GM21529 (cell line): Measurements from ENCODE around the gene HNRNPA1.
"Not testable (repeated sequence)": the region's sequence is repeated elsewhere in the genome, so short reads cannot be mapped to it uniquely, and the experiment has no call there.

ENCODE experiments used
- ATAC-seq: cut with Tn5 transposase; IDR thresholded peaks from one replicate; pipeline ENCODE4 v1.9.1; 2021; ENCODE audit not compliant: unreplicated experiment

HNRNPA1 gene

DNA sequence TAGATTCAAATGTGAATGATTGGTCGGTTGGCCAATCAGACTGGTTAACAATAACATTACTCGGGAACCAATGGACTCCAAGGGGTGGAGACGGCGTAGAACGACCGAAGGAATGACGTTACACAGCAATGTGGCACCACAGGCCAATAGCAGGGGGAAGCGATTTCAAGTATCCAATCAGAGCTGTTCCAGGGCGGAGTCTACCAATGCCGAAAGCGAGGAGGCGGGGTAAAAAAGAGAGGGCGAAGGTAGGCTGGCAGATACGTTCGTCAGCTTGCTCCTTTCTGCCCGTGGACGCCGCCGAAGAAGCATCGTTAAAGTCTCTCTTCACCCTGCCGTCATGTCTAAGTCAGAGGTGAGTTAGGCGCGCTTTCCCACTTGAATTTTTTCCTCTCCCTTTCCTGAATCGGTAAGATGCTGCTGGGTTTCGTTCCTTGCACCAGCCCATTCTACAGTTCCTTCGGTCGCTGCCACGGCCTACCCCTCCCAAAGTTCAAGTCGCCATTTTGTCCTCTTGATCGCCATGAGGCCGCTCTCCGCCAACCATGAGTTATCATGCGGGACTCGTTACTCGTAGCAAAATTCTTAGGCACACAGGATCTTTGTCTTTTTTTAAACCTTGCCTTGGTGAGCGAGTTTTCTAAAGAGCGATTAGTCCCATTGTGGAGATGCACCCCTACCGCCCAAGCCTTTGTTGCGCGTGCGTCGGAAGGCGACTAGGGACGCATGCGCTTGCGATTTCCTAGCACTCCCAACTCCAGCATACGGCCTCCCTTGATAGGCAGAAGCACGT, at the start of gene HNRNPA1:
Gene HNRNPA1 (plus strand): TSS at position 259 of the 793 bp plus-strand sequence. CDS start 82 bp downstream, at position 341.
- ATAC-seq: peak; percentile 84

DNA sequence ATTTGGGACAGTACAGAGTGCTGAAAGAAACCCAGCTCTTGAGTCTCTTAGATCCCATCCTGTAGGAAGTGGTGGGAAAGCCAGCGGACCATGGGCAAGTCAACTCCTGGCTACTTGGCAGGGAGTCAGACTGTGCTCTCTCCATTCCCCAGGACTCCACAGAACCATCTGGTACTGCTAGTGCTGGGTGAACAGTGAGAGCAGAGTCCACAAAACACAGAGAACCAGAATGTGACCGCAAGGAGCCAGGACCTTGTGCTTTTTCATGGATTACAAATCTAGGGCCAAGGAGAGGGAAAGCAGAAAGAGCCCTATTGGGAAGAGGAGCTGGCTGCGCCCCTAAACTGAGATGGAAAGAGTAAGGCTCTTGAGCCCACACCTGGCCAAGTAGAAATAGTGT, 49.3 kb upstream of the HNRNPA1 start:
- not testable (repeated sequence) for ATAC-seq

DNA sequence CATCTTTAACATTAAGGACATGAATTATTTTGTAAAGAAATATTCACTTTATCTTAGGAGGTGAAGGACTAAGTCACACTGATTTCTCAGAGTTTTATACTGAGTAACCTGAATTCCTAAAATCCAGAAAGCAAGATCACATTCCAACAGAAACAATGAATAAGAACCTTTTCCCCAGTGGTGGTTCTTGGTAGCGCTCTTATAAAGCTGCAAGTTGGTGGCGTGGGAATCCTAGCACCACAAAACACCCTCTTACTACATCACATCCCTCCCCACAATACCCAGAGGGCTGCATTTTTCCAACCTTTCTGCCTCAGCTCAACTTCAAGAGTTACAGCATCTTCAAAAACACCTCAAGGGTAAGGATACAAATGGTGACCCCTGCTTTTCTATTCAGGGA, 47.7 kb upstream of the HNRNPA1 start:
- no peak for ATAC-seq

DNA sequence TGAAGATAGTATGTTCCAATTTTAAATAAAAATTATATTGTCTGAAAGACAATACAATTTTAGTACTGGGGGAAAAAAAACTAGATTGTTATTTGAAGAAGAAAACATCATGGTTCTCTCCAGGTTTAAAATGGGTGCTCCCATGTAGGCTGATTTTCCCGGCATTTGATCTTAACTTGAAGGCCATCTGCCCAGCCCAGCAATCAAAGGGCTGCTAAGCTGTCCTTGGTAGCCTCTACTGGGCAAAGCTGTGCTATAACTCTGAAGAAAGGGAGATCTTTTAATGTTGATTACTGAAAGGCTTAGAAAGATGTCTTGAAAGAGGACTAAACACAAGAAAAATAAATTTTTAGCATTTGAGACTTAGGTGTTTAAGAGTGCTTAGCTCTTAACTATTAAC, 42.0 kb upstream of the HNRNPA1 start:
- ATAC-seq: no peak

DNA sequence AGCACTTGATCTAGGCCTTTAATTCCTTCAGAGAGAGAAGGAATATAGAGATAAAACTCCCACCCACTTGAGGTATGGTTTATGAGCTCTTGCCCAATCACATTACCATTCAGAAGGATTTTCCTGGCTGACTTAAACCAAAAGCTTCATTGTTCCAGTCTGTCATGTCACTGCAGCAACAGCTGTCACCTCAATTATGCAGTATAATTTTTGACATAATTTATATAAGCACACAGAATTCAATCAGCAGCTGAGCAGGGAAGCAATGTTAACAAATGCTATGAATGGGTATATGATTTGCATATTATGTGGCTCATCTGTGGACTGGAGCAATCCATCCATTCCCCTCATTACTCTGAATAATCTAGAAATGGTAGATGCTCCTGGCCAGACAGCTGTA, 40.9 kb upstream of the HNRNPA1 start:
- ATAC-seq: no peak

DNA sequence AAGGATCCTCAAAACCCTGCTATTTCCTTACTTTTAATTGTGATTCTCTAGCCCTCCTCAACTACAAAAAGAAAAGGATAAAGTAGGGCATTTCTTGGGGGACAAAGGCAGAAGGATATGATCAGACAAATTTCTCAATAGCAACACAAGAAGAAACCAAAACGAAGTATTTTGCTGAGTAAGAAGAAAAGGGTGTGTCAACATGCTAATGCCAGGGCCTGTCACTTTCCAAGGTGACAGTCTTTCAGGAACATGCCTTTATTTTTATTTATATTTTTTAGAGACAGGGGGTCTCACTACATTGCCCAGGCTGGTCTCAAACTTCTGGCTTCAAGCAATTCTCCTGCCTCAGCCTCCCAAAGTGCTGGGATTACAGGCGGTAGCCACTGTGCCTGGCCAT, 40.4 kb upstream of the HNRNPA1 start:
- ATAC-seq: no peak

DNA sequence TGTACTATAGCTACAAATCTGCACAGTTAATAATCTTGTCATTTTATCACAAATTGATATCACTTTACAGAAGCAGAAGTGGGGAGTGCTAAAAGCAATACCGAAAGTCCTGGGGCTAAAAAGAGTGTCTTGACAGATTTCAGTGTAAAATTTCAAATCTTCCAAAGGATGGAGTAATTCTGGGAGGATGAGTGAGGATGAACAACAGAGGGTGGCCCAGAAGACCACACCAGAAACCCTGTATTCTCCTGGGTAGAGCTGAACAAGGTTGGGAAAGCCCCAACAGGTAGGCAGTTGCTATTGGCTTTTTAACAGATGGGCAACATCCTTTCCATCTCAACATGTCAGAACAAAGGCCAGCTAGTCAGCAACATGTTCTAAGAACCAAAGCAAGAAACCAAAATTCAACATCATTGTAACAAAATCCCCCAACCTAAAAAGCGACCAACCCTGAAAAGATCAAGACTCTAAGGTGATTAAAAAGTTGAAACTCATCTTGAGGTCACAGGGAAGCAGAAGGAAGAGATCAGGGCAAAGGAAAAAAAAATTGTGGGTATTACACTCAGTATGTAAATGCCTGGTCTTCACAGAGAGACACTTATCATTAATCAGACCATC, 39.4 kb upstream of the HNRNPA1 start:
- no peak for ATAC-seq

DNA sequence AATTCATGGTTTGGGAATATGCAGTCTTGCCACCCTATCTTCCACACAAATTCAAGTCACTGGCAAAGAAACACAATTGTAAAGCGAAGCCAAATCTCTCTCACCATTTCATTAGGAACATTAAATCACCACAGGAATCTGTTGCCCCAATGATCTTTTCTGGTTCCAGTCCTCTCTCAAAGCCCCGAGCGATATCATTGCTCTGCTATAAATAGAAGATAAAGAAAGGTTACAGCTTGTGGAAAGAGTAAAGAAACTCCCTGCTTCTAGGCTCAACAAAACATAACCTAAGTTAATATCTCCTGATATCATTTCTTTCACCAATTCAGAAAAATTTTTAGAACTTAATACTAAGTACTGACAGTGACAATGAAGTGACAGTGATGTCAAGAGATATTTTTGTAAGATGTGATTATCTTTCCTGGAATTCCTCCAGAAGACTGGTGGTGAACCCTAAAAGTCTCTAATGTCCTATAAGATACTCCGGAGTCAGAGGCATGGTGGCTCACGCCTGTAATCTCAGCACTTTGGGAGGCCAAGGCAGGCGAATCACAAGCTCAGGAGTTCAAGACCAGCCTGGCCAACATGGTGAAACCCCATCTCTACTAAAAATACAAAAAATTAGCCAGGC, 34.4 kb upstream of the HNRNPA1 start:
- no peak for ATAC-seq

DNA sequence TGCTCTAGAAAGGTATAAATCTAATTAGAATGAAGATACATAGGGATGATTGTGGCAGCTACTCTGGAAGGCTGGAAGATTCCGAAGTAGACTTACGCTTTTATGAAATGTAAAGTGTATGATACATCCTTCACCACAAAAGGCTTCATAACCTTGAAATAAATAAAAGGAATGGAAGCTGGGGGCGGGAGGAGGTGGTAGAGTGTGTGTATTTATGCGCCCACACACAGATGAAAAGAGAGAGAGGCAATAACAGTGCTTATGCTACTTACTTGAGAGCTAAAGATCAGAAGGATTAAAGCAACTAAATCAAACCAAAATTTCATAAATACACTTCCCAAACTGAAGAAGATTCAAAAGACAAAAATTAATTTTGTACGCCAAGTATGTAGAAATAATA, 31.0 kb upstream of the HNRNPA1 start:
- ATAC-seq: no peak

DNA sequence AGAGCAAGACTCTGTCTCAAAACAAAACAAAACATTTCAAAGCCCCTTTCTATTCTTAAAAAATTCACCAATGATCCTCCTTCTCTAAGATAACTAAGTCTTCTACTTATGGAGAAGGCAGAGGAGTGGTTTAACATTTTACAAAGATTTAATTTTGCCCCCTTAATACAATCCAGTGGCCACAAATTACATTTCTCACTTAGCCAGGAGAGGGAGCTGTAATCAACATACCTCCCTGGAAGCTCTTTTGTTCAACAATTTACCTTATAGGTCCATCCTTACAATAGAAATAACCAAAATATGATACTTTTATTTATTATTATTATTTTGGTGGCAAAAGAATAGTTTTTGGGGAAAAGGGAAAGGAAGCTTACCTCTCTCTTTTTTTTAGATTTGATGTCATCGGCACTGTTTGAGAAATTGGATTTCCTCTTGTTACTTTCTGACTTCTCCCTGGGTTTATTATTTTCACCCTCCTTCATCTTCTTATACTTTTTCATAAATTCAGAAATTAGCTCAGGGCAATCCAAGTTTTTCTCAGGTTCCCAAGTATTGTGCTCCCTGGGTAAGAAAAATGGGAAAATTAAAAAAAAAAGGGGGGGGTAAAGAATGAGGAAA, 28.8 kb upstream of the HNRNPA1 start:
- no peak for ATAC-seq

DNA sequence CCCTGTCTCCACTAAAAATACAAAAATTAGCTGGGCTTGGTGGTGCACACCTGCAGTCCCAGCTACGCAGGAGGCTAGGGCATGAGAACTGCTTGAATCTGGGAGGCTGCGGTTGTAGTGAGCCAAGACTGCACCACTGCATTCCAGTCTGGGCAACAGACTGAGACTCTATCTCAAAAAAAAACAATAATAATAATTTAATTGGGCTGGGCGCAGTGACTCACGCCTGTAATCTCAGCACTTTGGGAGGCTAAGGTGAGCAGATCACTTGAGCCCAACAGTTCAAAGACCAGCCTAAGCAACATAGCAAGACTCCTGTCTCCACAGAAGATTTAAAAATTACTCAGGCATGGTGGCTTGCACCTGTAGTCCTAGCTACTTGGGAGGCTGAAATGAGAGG, 27.3 kb upstream of the HNRNPA1 start:
- ATAC-seq: no peak

DNA sequence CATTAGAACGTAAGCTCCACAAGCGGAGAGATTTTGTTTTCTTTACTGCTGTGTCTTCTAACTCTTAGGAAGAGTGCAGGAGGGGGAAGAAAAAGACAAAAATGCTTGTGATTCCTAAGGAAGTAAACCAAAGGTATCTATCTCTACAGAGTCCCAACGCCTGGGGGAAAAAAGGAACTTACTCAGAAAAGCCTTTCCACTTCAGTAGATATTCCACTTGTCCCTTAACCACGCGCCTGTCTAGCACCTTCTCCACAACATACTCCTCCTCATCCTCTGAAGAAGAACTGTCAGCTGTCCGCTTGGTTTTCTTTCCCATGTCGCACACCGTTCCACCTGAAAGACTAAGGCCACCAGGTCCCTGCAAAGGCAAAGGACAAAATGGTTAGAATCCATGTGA, 23.2 kb upstream of the HNRNPA1 start:
- ATAC-seq: no peak

DNA sequence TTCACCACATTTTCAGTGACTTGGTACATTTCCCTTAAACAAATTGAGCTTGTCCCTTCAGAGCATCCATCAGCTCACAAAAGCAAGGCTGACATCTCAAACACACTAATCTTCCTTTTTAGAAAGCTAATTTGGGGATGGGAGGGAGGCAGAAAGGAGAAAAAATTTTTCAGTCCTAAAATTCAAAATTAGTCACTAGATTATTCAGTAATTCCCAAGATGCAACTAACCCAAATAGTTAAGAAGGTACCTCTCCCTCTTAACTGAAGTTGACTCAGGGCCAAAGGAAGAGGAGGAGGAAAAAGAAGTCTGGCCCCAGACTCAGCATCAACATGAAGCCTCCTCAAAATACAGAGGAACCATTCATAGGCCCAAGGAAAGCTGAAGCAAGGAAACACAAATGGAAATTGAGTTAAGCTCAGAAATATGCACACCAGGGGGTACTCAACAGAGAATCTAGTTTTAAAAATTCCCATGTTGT, 22.3 kb upstream of the HNRNPA1 start:
- no peak for ATAC-seq

DNA sequence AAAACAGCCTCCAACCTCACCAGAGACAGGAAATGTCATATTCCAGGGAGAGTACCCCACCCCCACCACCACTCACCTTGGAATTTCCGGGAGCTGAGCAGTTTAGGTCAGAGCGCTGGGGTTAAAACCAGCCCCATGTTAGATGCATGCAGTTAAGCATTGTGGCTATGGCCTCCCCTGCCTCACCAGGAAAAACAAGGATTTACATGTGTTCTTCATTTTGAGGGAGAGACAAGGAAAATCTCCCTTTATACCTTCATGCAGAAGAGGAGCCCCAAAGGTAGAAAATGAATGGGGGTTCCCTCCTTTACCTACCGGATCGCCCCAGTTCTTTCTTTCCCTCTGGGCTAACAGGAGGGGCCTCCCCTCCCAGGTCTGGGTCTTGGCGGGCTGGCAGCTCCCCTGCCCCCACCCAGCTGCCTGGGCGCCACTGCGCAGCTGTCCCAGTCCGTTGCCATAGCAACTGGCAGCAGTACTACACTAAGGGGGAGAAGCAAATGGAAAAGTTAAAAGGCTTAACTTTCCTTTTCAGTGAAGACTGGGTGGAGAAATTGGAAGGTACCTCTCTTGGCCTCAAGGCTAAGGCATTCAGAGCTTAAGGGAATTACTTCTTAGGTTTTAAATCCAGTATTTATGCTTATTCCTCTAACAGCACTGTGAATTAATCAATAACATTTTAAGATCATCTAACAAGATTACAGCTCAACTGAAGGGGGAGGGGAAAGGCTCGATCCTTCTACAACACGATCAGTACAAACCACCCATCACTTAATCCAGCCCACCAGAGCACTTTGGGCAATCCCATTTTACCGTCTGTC, 21.1 kb upstream of the HNRNPA1 start:
- ATAC-seq: peak; percentile 77

DNA sequence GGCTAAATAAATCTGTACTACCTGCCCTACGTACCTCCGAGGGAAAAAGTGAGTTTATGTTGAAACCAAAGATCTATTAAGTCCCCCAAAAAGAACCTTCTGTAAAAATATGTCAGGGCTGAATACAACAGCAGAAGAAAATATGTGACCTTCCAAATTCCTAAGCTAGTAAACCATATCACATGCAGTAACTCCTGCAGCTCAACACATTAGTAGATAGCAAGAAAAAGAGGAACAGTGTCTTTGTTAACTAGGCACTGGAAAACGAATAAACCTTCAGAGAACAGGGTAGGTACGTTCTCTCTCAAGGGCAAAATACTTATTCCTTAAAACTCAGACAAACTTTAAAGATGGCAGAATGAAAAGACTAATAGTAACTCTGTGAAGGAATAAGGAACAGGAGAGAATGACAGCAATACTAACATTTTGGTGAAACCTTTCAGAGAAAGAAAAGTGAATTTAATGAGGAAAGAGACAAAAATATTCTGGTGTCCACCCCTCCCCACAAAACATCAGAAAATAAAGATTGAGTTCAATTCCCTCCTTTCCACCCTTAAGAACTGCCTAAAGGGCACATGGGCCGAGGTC, 18.6 kb upstream of the HNRNPA1 start:
- ATAC-seq: no peak

DNA sequence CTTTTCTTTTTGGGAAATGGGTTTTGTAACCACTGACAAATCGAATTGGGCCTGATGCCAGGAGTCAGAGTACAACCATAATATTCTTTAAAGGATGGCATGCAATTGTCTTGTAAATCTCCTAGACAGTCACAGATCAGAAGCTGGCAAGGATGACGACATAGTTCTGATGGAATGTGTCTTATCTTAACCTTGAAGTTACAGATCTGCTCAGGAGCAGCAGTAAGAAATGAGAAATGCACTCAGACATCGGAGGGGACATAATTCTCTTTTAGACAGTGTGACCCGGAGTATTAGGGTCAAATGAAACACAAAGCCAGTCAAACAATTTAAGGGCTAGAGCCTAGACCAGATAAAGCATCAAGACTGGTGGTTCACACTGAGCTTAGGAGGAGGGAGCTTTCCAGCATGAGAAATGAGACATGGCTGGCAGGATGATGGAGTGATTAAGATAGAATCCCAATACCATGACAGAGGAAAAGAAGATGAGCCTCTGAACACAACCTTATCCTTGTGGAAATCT, 18.1 kb upstream of the HNRNPA1 start:
- no peak for ATAC-seq

DNA sequence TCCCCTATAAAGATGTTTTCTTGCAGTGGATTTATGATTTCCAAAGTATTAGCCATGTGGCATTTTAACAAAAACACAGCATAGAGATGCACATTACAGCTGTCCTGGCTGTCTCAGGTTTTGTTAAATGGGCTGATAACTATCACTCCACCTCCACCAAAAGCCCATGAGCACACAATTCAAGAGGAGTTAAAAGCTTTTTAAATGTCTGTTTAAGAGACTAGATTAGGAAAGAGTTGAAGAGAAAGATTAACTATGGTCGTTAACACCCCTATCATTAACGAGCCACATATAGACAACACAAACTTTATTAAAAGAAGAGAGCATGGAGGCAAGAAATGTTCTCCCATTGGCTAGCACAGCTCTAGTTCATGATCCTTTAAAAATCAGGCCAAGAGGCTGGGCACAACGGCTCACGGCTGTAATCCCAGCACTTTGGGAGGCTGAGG, 15.1 kb upstream of the HNRNPA1 start:
- no peak for ATAC-seq

DNA sequence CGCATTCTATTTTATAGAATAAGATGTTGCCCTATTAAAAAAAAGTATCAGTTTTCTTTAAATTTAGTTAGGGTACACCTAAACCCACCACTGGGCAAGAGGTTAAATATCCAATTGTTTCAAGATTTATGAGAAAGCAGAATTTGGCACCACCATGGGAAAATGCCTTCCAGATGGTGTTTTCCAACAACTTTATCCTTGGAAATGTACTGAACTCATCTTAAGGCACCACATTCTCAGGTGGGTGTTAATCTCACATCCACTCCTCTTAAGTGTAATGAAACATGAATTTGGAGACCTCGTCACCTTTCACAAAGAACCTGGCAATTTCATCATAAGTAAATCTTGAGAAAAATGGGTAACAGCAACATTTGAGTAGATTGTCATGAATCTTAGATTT, 13.7 kb upstream of the HNRNPA1 start:
- ATAC-seq: no peak

DNA sequence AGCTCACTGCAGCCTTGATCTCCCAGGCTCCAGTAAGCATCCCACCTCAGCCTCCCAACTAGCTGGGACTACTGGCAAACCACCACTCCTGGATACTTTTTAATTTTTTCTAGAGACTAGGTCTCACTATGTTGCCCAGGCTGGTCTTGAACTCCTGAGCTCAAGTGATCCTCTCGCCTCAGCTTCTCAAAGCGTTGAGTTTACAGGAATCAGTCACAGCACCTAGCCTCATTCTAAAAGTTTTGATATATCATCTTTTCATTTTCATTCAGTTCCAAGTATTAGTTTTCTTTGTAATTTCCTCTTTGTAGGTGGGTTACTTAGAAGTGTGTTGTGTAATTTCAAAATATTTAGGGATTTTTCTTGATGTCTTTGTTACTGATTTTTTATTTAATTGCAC, 10.2 kb upstream of the HNRNPA1 start:
- no peak for ATAC-seq

DNA sequence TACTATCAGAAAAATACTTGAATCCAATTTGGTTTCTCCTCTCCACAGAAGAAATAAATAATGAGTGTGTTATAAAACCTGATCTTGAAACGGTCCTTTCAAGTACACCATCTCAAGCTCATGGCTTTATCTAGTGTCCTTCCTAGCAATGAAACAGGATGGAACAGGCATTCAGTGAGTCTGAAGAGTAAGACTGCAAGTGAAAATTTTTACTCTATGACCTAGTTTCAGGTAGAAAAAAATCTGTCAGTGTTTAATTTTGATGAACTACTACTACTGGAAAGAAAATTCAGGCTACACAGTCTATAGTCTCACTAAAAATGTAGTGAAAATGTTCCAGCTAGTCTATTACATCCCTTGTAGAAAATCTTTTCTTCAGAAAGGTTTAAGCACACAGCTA, 8.3 kb upstream of the HNRNPA1 start:
- ATAC-seq: peak; percentile 49
